Inflammatory macrophage treated with lipopolysaccharide for 4 hours (primary cell): ENCODE results near the gene SUFU.

ENCODE experiments used
- DNase-seq: peaks from one replicate; pipeline ENCODE4 v3.0.0-alpha.2; 2020

SUFU gene

DNA sequence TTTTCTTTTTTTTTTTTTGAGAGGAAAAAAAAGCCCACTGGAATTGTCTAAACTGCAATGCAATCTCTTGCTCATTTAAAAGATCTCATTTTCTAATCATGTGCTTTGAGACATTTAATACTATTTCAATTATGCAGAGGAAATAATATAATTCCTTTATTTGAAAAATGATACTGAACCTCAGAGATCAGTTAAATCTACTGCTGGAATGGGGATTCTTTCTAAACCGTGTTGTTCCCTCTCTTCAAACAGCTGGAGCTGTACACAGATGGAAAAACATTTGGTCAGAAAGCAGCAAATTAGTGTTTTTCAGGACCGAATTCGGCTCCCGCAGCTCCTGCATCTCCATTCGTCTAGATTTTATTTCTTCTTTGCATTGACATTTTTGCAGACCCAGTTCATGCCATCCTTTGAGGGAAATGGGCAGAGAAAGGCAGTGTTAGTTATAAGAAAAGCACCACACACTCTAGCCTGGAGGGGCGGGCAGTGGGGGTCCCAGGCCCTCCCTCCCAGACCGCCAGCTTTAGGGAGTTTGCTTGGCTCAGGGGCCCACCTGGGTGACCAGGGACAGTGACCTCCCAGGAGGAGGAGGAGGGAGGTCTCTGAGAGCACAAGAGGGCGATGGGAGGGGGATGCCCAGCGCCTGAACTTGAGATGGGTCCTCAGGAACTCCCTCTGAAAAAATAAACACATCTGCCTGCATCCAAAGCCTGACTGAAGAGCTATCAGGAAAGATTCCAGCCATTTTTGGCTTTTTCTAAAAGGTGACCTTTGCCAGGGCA, 173.0 kb downstream of the SUFU start:
- DNase-seq: no peak

DNA sequence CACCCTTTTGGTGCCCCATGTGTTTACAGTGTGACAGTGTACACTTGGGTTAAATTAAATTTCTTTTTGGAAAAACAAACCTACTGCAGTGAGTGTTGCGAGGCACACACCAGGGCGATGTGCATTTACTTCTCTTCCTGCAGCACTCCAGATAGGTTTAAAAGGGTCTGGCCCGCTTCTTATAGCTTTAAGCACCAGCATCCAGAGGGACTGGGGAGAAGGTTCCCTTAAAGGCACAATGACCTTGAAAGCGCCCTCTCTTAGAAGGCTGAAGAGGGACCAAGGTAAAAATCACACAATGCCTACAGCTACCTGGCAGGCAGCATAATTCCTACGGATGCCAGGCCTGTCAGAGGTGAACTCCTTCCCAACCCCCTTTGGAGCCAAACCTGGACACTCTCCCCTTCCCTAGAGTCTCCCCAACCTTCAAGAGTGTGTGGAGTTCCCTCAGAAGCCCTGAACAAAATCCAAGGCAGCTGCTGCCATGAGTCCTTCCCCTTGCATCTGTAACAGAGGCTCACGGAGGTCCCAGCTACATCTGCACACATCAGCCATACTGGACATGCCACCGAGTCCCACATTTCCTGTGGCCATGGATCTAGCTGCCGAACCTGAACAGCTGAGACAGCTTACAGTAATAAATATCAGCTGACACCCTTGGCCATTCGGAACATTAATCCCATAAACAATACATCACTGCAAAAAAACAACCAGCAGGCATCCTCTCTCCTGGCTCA, 173.7 kb downstream of the SUFU start:
- DNase-seq: no peak

DNA sequence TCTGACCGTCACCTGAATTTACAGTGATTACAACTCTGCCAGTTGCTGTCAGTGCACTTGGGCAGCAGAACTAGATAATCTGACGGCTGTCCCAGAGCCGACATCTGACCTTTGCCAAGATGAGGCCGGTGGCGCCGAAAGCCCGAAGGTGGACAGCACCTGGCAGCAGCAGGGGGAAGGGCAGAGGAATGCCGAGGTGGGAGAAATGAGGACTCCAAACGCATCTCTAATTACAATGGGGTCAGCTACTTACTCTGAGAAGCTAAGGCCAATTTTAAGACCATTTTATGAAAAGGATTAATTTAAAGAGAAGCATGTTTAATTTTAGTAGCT, 174.3 kb downstream of the SUFU start:
- DNase-seq: no peak

DNA sequence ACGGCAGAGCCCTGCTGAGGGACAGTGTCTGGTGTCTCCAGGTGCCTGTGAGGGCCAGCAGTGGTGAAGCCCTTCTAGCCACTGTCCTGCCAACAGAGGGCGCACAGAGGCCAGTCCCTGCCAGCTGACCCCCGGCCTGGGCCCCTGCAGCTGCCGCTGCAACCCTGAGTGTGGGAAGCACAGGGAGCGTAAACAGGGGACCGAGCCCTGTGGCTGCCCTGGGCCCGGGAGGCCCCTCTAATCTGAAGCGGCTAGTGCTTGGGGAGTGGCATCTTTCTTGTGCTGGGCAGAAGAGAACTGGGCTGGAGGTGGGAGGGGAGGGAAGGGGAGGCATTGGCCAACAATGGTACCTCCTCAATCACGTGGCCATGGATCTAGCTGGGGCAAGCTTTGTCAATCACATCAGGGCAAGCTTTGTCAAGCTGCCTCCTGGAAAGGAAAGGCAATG, 175.1 kb downstream of the SUFU start:
- peak; percentile 61 for DNase-seq

DNA sequence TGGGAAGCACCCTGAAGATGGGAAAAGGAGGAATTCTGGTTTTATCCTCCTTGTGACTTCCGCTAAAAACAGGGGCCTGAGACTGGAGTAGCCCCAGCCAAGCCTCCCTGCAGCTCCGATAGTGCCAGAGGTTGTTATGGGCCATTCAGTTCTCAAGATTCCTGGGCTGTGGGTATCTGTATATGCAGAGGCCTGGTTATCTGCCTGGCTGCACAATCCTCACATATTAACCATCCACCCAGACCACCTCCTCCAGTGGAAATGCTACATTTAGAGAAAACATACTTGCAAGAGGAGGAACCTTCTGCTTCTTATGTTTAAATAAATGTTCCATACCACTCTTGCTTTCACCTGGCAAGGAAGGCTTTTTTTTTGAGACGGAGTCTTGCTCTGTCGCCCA, 175.8 kb downstream of the SUFU start:
- DNase-seq: no peak

DNA sequence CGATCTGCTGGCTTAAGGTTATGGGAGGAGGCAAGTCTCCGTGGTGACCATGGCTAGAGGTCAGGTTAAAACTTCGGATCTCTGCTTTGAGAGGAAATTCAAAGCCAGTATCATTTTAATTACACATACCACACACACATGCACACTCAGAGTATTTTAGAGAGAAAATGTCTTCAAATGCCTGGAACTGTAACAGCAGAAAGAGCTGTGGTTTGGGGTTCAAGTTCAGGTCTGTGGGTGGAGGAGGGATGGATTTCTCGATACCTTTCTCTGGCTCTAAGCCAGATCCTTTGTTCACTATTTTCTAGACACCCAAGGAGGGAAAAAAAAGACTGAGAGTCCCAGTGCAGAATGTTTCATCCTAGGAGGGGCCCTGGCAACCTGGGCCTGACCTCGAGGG, 177.9 kb downstream of the SUFU start:
- DNase-seq: no peak

DNA sequence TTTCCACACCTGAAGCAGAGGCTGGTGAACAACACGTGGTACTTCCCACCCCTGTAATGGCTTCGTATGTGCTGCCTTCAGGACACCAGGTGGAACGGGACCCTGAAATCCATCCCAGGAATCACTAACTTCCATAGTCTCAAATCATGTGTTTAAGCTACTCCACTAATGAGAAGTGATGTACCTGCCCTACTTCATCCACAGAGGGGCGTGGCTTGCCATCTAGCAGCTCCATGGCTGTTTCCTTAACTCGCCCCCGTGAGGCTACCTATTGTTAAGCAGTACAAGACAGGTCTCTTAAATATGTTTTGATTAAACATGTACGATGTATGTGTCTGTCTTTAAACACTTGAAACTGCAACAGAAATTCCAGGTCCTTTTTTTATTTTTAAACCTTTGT, 178.6 kb downstream of the SUFU start:
- no peak for DNase-seq

DNA sequence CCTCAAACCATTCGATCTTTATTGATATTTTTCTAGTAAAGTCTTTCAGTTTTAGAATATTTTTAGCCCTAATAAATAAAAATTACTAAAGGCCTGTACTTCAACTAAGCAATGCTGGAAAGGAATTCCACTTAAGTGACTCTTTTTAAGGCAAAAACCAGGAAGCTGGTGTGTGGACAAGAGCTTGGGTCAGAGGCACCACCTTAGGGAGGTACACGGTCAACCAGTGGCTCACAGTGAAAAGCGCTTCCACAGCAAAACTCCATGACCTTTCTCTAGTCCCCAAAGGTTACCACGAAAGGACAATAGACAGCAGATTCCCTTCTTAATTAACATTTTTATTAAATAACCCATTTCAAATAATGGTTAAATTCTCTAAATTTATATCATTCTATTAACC, 179.2 kb downstream of the SUFU start:
- DNase-seq: no peak
